ENCODE results near the gene ACTN4.

ACTN4 gene

DNA sequence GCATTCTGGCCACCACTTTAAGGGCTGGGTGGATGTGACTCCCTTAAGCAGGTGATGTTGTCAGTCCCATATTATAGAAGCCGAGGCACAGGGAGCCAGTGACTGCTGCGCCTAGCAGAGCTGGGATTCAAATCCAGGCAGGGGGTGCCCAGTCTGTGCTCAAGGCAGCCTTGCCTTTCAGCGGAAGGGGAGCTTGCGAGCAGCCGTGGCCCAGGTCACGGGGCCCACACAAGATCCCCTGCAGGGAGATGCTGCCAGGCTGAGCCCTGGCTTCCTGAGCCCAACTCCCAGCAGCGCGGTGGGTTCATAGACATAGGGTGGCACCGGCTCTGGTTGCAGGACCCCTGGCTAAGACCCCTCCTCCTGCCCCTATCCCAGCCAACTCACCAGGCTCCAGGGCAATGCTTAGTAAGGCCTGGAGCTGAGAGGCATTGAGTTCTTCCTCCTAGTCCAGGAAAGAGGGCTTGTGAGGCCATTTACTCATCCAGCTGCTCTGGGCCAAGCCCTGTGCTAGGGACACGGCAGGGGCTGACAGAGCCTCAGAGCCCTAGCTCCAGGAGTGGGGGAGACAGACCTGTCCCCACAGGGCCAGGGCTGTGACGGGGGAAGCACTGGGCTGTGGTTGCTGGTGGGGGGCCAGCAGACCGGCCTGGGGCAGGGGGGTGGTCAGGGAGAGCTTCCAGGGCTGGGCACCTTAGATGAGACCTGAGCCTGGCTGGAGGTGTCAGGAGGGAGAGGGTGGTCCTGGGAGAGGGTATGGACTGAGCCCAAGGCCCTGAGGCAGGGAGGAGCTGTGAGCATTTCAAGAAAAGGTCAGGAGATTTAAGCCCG is 87.2 kb downstream of the ACTN4 start:
- peak overlapping the region; percentile 75 to 92 for H3K27ac ChIP-seq (ENCODE audit: low read depth in 2 of 2, low read length in 2 of 2)
- no peaks in the 10 kb centered on the region for H3K27me3 ChIP-seq (ENCODE audit: control insufficient read depth in 2 of 2, insufficient read depth in 2 of 2, low read length in 2 of 2)
- no peaks in the 10 kb centered on the region for H3K9me3 ChIP-seq (ENCODE audit: control insufficient read depth in 2 of 2, low read length in 2 of 2)
- H3K4me1 ChIP-seq (ENCODE audit: control insufficient read depth in 2 of 2, insufficient read depth in 2 of 2, low read length in 2 of 2): peaks cover 31 to 44% of the 10 kb centered on the region in 2 donors
- H3K9ac ChIP-seq (ENCODE audit: low read depth in 1 of 2, low read length in 2 of 2): peak overlapping the region; percentile 72 to 73
- peaks cover 10 to 12% of the 10 kb centered on the region in 2 donors for H3K36me3 ChIP-seq (ENCODE audit: control insufficient read depth in 2 of 2, insufficient read depth in 2 of 2, low read length in 2 of 2)
- H3K4me3 ChIP-seq (ENCODE audit: low read length in 2 of 2): peak overlapping the region; percentile 56 to 63

GRCh38 chr19:38735257-38735686 is 87.8 kb downstream of the ACTN4 start:
- no peaks in the 10 kb centered on the region for H3K9me3 ChIP-seq (ENCODE audit: control insufficient read depth in 2 of 2, low read length in 2 of 2)
- H3K36me3 ChIP-seq (ENCODE audit: control insufficient read depth in 2 of 2, insufficient read depth in 2 of 2, low read length in 2 of 2): peaks cover 9 to 12% of the 10 kb centered on the region in 2 donors
- H3K4me3 ChIP-seq (ENCODE audit: low read length in 2 of 2): peak overlapping the region; percentile 56 to 63
- peak overlapping the region; percentile 72 to 73 for H3K9ac ChIP-seq (ENCODE audit: low read depth in 1 of 2, low read length in 2 of 2)
- H3K27ac ChIP-seq (ENCODE audit: low read depth in 2 of 2, low read length in 2 of 2): peak overlapping the region; percentile 75 to 92
- H3K4me1 ChIP-seq (ENCODE audit: control insufficient read depth in 2 of 2, insufficient read depth in 2 of 2, low read length in 2 of 2): peaks cover 31 to 42% of the 10 kb centered on the region in 2 donors
- H3K27me3 ChIP-seq (ENCODE audit: control insufficient read depth in 2 of 2, insufficient read depth in 2 of 2, low read length in 2 of 2): no peaks in the 10 kb centered on the region

DNA sequence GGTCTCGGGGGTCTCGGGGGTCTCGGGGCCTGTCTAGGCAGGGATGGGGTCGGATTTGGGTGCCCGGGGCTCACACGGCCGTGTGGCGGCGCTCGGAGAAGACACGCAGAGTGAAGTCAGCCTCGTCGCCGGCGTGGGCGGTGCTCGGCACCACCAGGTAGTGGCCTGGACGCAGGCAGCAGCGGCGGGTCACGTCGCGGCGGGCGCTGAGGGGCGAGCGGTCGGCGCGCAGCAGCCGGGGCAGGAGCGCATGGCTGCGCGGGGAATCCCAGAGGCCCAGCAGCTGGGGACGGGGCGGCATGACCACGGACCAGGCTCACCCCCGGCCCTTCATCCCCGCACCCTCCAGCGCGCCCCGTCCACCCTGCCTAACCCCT is 88.6 kb downstream of the ACTN4 start:
- peak overlapping the region; percentile 48 to 55 for H3K4me3 ChIP-seq (ENCODE audit: low read length in 2 of 2)
- H3K27ac ChIP-seq (ENCODE audit: low read depth in 2 of 2, low read length in 2 of 2): peak overlapping the region; percentile 60 to 75

DNA sequence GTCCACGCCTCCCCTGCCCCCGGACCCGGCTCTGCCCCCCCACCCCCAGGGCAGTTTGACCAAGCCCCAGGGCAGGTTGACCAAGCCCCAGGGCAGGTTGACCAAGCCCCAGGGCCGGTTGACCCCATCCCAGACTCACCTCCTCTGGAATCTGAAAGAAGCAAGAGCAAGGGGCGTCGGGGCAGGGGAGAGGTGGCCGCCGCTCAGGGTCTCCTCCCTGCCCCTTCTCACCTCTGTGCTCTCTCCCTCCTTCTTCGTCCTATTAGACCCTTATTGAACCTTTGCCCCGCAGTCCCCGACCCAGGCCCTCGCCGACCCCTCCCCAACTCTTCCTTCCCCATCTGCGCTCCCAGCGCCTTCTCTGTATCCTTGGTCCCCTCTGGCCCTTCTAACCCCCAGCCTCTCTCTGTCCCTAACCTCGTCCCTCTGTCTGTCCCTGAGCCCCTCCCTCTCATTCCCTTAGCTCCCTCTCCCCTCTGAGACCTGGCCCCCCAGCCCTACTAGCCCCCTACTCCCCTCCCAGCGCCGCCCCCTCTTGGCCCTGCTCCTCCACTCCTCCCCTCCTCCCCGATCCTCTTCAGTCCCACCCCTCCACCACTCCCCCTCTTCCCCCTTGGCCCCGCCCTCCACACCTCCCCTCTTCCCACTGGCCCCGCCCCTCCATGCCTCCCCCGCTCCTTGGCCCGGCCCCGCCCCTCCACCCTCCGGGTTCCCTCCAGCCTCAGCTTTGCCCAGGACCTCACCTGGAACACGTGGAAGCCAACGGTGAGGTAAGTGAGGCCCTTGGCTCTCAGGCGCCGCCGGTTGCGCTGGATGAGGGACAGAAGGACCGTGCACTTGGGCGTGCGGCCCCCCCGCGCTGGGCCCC is 89.2 kb downstream of the ACTN4 start:
- no peaks in the 10 kb centered on the region for H3K9me3 ChIP-seq (ENCODE audit: control insufficient read depth in 2 of 2, low read length in 2 of 2)
- H3K36me3 ChIP-seq (ENCODE audit: control insufficient read depth in 2 of 2, insufficient read depth in 2 of 2, low read length in 2 of 2): no peaks in the 10 kb centered on the region
- H3K4me3 ChIP-seq (ENCODE audit: low read length in 2 of 2): peak overlapping the region in 1 of 2 donors; percentile 55
- peaks cover 23 to 30% of the 10 kb centered on the region in 2 donors for H3K4me1 ChIP-seq (ENCODE audit: control insufficient read depth in 2 of 2, insufficient read depth in 2 of 2, low read length in 2 of 2)
- H3K27ac ChIP-seq (ENCODE audit: low read depth in 2 of 2, low read length in 2 of 2): peak overlapping the region; percentile 60 to 75
- no peaks in the 10 kb centered on the region for H3K27me3 ChIP-seq (ENCODE audit: control insufficient read depth in 2 of 2, insufficient read depth in 2 of 2, low read length in 2 of 2)
- peak overlapping the region in 1 of 2 donors; percentile 53 for H3K9ac ChIP-seq (ENCODE audit: low read depth in 1 of 2, low read length in 2 of 2)

More for the DNA sequence above, 88.6 kb downstream of the ACTN4 start:
- Histone ChIP-seq H3K9me3 (ENCODE audit: control insufficient read depth in 2 of 2, low read length in 2 of 2) (no peaks in the 10 kb centered on the region), H3K27me3 (ENCODE audit: control insufficient read depth in 2 of 2, insufficient read depth in 2 of 2, low read length in 2 of 2) (no peaks in the 10 kb centered on the region), H3K4me1 (ENCODE audit: control insufficient read depth in 2 of 2, insufficient read depth in 2 of 2, low read length in 2 of 2) (peaks cover 29 to 36% of the 10 kb centered on the region in 2 donors), H3K9ac (ENCODE audit: low read depth in 1 of 2, low read length in 2 of 2) (peak overlapping the region in 1 of 2 donors; percentile 53), H3K36me3 (ENCODE audit: control insufficient read depth in 2 of 2, insufficient read depth in 2 of 2, low read length in 2 of 2) (peaks cover 3 to 5% of the 10 kb centered on the region in 2 donors)

- Histone ChIP-seq H3K9ac (ENCODE audit: low read depth in 1 of 2, low read length in 2 of 2) (no peak overlapping the region), H3K9me3 (ENCODE audit: control insufficient read depth in 2 of 2, low read length in 2 of 2) (no peaks in the 10 kb centered on the region), H3K27me3 (ENCODE audit: control insufficient read depth in 2 of 2, insufficient read depth in 2 of 2, low read length in 2 of 2) (no peaks in the 10 kb centered on the region), H3K4me1 (ENCODE audit: control insufficient read depth in 2 of 2, insufficient read depth in 2 of 2, low read length in 2 of 2) (peaks cover 20 to 25% of the 10 kb centered on the region in 2 donors), H3K36me3 (ENCODE audit: control insufficient read depth in 2 of 2, insufficient read depth in 2 of 2, low read length in 2 of 2) (no peaks in the 10 kb centered on the region), H3K4me3 (ENCODE audit: low read length in 2 of 2) (no peak overlapping the region), H3K27ac (ENCODE audit: low read depth in 2 of 2, low read length in 2 of 2) (no peak overlapping the region)
These were observed 89.9 kb downstream of the ACTN4 start for GRCh38 chr19:38737281-38737865.

DNA sequence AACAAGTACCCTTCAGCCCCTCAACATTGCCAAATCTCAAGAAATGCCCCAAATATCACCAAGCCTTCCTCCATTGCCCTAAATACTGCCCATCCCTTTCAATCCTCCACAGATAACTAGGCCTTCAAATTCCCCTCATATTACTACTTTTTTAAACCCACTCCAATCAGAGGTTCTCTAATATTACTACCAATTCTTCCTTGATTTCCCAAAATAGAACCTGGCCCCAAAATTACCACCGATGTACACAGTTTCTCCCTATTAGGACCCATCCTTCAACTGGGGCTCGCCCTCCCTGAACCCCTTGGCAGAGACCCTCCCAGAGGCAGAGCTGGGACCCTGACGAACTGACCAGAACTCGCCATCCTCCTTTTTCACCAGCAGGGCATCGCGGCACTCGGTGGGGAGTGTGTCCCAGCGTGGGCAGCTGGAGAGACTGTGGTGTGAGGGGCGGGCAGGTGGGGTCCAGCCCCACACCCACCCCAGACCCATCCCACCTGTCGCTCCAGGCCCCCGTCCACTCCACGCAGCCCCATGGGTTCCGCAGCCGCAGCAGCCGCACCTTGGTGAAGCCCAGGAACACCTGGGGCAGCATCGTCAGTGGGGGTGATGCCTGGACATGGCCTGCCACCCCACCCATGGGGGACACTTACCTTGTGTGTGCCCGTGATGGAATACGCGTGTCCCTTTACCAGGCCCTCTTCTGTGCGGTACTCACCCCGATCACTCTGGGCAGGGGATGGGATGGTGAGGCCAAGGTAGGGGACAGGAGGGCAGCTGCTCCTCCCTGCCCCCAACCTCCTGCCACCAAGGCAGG is 90.7 kb downstream of the ACTN4 start:
- Histone ChIP-seq H3K27me3 (ENCODE audit: control insufficient read depth in 2 of 2, insufficient read depth in 2 of 2, low read length in 2 of 2) (no peaks in the 10 kb centered on the region), H3K9me3 (ENCODE audit: control insufficient read depth in 2 of 2, low read length in 2 of 2) (no peaks in the 10 kb centered on the region), H3K9ac (ENCODE audit: low read depth in 1 of 2, low read length in 2 of 2) (no peak overlapping the region), H3K36me3 (ENCODE audit: control insufficient read depth in 2 of 2, insufficient read depth in 2 of 2, low read length in 2 of 2) (no peaks in the 10 kb centered on the region), H3K4me1 (ENCODE audit: control insufficient read depth in 2 of 2, insufficient read depth in 2 of 2, low read length in 2 of 2) (peaks cover 16 to 17% of the 10 kb centered on the region in 2 donors), H3K4me3 (ENCODE audit: low read length in 2 of 2) (no peak overlapping the region), H3K27ac (ENCODE audit: low read depth in 2 of 2, low read length in 2 of 2) (no peak overlapping the region)

DNA sequence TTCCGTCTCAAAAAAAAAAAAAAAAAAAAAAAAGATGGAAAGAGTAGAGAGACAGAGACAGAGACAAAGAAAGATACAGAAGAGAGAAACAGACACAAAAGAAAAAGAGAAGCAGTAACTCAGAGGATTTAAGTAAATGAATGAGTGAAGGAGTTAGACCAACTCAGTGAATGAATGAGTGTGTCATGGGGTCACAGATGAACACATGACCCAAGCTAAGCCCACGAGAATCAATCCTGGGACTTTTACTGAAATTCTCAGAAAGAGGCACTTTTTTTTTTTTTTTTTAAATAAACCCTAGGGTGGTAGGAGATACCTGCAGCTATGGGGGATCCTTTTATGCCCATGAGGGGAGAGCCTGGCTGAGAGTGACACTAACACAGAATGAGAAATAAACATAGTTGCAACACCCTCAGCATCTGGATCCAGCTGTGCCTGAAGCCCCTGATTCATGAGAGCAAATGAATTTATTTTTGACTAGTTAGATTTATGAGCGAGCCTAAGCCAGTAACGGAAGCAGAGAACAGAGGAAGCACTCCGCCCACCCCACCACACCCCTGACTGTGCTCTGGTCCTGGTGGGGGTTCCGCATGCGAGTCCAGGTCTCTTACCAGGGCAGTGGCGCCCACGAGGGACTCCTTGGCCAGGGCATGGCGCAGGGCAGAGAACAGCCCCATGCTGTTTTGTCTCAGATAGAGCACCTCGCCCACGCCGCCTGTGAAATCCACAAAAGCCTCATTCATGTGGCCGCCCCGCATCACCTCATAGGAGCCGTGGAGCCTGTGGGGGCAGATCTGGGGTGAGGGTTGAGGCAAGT is 92.2 kb downstream of the ACTN4 start:
- Histone ChIP-seq H3K9me3 (ENCODE audit: control insufficient read depth in 2 of 2, low read length in 2 of 2) (no peaks in the 10 kb centered on the region), H3K27ac (ENCODE audit: low read depth in 2 of 2, low read length in 2 of 2) (no peak overlapping the region), H3K9ac (ENCODE audit: low read depth in 1 of 2, low read length in 2 of 2) (no peak overlapping the region), H3K4me3 (ENCODE audit: low read length in 2 of 2) (no peak overlapping the region), H3K4me1 (ENCODE audit: control insufficient read depth in 2 of 2, insufficient read depth in 2 of 2, low read length in 2 of 2) (peaks cover 4 to 5% of the 10 kb centered on the region in 2 donors), H3K36me3 (ENCODE audit: control insufficient read depth in 2 of 2, insufficient read depth in 2 of 2, low read length in 2 of 2) (no peaks in the 10 kb centered on the region), H3K27me3 (ENCODE audit: control insufficient read depth in 2 of 2, insufficient read depth in 2 of 2, low read length in 2 of 2) (no peaks in the 10 kb centered on the region)

DNA sequence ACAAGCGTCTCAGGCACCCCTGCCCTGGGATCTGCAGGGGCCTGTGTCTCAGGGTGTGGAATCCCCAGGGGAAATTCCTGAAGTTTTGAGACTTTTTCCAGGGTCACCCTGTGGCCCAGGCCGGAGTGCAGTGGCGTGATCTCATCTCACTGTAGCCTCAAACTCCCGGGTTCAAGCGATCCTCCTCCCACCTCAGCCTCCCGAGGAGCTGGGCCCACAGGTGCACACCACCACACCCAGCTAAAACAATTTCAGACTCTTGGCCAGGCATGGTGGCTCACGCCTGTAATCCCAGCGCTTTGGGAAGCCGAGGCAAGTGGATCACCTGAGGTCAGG is 92.8 kb downstream of the ACTN4 start:
- Histone ChIP-seq H3K4me3 (ENCODE audit: low read length in 2 of 2) (no peak overlapping the region), H3K9me3 (ENCODE audit: control insufficient read depth in 2 of 2, low read length in 2 of 2) (no peaks in the 10 kb centered on the region), H3K27ac (ENCODE audit: low read depth in 2 of 2, low read length in 2 of 2) (no peak overlapping the region), H3K9ac (ENCODE audit: low read depth in 1 of 2, low read length in 2 of 2) (no peak overlapping the region), H3K27me3 (ENCODE audit: control insufficient read depth in 2 of 2, insufficient read depth in 2 of 2, low read length in 2 of 2) (no peaks in the 10 kb centered on the region), H3K4me1 (ENCODE audit: control insufficient read depth in 2 of 2, insufficient read depth in 2 of 2, low read length in 2 of 2) (peaks cover 0 to 4% of the 10 kb centered on the region in 2 donors), H3K36me3 (ENCODE audit: control insufficient read depth in 2 of 2, insufficient read depth in 2 of 2, low read length in 2 of 2) (no peaks in the 10 kb centered on the region)

DNA sequence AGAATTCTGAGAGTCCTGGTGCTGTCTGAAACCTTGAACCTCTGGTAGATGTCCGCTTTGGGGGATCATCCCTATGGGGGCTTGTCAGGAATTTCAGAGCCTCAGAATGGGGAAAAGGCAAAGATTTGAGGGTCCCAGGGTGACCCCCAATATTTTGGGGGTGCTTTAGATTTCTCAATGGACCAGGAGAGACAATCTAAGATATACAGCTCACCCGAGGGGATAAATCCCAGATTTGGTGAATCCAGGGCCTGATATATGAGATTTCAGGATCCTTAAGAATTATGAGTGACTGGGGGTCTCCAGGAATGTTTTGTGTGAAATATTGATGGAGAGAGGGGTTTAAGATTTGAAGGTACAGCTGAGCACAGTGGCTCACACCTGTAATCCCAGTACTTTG is 93.5 kb downstream of the ACTN4 start:
- peaks cover 0 to 4% of the 10 kb centered on the region in 2 donors for H3K4me1 ChIP-seq (ENCODE audit: control insufficient read depth in 2 of 2, insufficient read depth in 2 of 2, low read length in 2 of 2)
- H3K36me3 ChIP-seq (ENCODE audit: control insufficient read depth in 2 of 2, insufficient read depth in 2 of 2, low read length in 2 of 2): no peaks in the 10 kb centered on the region
- no peak overlapping the region for H3K9ac ChIP-seq (ENCODE audit: low read depth in 1 of 2, low read length in 2 of 2)
- H3K27ac ChIP-seq (ENCODE audit: low read depth in 2 of 2, low read length in 2 of 2): no peak overlapping the region
- no peak overlapping the region for H3K4me3 ChIP-seq (ENCODE audit: low read length in 2 of 2)
- no peaks in the 10 kb centered on the region for H3K27me3 ChIP-seq (ENCODE audit: control insufficient read depth in 2 of 2, insufficient read depth in 2 of 2, low read length in 2 of 2)
- no peaks in the 10 kb centered on the region for H3K9me3 ChIP-seq (ENCODE audit: control insufficient read depth in 2 of 2, low read length in 2 of 2)
